DMS153 treated with DMSO at 0.1 percent for 48 hours (cell line): ENCODE data around the gene LIFR.

Experiments used
- DNase-seq: peaks from one replicate; lab custom pipeline; 2025; ENCODE audit not compliant: unreplicated experiment; lab: John Stamatoyannopoulos, UW

Gene LIFR

GRCh38 chr5:38467353-38468040 lies 88.9 kb downstream of the LIFR start:
- no peak for DNase-seq

DNA sequence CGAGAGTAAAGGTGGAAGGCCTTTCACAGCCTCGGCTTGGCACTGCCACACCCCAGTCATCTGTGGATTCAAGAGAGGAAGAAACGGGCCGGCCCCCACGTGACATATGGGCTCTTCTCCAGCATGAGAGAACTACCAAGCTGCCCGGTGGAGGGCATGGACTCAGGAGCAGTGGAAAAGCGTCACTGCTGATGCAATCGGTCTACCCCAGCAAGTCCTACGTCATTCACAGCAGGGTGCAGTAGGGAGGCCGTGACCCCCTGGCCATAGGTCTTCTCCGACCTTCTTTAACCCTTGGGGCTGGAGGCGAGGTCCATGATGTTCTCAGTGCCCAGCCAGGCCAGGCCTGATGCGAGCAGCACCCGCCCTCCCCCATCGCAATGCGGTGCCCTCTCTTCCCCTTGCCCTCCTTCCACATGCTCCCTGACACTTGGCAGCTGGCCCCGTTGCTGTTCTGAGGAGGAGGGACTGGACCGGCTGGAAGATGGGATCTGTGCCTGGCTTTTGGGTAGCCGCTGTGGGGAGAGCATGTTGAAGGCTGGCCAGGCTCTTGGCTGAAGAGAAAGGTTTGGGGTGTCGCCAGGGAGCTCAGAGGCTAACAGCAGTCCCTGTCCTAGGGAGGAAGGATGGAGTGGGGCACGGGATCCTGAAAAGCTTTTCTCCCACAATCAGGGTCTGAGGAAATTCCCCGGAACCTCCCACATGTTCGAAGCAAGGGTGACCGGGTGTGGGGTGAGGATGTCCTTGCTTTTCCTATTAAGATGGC lies 89.8 kb downstream of the LIFR start:
- DNase-seq: no peak

- no peak for DNase-seq
Observed at GRCh38 chr5:38465702-38466423, 90.6 kb downstream of the LIFR start.

DNA sequence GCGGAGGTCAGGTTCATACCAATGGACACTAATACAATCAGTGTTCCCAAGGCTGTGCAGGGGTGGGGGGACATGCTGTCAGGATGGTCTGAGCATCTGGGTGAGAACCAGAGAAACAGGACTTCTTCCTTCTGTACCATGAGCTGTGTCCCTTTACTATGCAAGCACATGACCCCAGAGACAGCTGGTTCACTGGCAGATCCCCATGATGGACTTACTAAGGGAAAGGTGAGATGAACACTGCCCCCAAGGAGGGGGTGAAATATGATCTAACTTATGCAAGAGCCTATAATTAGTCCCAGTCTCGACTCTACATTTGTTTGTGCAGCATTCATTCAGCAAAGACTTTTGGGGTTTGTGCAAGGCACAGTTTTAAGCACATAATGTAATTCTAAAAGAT lies 91.4 kb downstream of the LIFR start:
- no peak for DNase-seq

- DNase-seq: no peak
Observed at GRCh38 chr5:38463634-38464521, 92.6 kb downstream of the LIFR start.

GRCh38 chr5:38462976-38463633 lies 93.3 kb downstream of the LIFR start:
- DNase-seq: no peak

DNA sequence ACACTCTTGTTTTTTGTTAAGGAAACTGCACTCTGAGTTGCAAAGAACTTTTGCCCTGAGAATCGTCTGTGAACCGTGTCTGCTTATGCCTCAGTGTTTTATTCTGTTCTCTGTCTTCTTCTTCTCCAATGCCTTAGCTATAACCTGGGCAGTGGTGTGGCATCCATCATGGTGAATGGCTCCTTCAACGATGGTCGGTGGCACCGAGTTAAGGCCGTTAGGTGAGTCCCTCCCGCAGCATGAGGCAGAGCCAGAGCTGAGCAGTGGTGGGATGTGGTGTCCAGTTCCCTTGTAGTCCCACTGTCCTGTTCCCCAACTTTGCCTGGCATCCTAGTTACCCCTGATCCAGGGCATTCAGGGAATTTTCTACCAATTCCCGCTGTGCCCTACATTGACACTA lies 98.3 kb downstream of the LIFR start:
- no peak for DNase-seq

DNA sequence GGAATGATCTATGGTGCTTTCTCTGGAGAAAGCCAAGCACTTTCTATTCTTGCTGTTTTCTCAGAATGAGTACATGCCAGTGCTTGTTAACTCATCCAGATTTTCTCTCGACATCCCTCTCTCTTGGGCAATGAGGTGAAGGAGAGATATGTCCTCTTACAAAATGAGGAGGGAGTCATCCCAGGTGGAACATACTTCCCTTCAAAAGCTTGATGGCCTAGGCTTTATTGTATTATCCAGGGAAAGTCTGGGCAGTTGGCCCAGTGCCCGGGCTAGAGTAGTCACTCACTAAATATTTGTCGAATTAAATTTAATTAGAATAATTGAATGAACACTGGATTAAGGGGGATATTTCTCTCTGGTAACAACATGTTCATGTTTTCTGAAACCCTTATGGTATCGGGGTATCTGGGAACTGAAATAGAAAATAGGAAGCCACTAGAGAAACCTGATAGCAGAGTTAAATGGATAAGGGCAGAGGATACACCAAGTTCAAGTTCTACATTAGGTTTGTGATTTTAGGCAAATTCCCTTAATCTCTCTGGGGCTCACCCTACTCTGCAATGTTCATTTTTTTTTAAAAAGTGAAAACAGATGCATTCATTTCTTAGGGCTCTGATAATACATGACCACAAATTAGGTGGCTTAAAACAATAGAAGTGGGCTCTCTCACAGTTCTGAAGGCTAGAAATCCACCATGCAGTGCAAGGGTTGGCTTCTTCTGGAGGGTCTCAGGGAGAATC lies 99.6 kb downstream of the LIFR start:
- DNase-seq: no peak

DNA sequence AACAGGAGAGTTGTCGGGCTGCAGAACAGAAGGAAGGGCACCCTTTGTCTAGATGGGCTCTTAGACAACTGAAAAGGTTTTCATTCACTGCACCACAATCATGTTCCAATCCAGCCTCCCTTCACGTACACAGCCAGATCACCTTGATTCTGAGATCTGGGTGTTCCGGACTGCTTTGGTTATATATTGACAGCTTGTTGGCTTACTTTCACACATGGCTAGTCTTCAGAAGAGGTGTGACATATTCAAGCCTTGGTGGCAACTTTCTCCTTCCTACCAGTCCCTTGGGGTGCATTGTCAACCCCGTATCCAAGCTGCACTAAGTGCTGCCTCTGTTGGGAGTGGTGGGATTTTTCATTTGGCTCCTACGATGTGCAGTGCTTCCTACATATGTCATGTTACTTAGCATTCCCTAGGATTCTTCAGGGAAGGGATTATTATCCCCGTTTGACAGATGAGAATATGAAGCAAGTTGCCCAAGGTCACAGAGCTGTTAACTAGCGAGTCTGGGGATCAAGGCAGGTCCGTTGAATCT lies 100.6 kb downstream of the LIFR start:
- no peak for DNase-seq

DNA sequence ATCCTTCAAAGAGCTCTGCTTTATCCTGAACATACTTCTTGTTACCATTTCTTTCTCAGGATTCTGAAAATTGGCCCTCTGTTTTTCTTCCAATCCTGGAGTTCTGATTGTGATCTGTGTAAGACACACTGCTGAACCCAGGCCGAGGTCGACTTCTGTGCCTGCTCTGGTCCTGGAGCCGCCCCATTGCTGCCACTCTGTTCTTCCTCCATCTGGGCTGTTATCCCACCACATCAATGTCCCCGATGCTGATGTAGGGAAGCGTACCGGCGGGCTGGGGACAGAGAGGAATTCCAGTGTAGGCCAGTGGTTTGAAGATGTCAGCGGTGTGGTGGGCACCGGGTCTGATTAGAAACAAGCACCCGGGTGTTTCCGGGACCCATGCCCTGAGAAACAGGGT lies 102.5 kb downstream of the LIFR start:
- no peak for DNase-seq

DNA sequence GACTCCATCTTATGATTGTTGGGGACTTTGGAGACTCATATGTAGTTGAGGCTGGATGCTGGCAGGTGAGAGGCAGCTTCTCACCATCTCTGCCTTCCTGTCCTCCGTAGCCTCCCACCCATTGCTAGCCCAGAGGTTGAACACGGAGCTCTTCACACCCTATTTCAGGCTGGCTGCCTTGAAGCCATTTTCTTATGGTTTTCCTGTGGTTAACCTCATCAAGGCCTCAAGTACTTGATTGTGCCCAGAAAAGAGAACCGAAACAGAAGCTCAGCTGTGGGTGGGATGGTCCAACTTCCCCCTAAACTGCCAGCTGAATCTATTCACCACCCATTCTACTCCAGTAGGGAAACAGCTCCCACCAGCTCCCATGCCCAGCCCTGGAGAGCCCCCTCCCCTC lies 102.9 kb downstream of the LIFR start:
- no peak for DNase-seq

- no peak for DNase-seq
Observed at GRCh38 chr5:38452201-38452600, 104.2 kb downstream of the LIFR start.

- no peak for DNase-seq
Observed at GRCh38 chr5:38451074-38451725, 105.2 kb downstream of the LIFR start.

GRCh38 chr5:38450627-38451026 lies 105.8 kb downstream of the LIFR start:
- no peak for DNase-seq

DNA sequence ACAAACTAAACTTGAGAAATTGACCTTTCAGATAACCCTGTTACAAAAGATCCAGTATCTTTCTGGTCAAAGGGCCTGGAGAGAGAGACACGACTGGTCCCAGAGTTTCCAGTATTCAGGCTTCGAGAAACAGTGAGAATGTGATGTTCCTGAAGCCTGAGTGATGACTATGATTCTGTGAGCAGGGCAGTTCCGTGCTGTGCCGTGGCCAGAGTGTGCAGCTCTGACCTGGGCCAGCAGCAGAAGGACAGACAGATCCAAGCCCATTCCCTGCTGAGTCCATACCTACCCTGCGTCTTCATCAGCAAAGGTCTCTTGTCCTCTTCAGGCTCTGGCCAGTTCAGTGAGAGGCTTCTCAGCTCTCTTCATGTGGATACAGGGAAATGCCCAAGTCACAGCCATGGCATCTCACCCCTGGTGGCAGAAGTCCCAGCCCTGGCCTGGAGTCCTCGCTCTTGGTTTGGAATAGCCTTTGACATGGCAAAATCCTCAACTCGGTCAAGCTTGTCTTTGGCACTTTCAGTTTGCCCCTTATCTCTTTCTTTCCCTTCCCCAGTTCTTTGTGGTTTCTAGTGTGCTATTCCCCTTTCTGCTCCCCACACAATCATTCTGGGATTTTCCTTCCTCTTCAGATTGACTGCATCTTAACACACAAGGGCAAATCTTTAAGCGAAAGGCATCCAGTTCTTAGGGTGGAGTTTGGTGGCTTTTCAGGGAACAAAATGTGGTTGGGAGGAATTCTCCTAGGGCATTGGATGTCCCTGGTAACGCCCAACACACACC lies 107.7 kb downstream of the LIFR start:
- no peak for DNase-seq

GRCh38 chr5:38447786-38448185 lies 108.7 kb downstream of the LIFR start:
- no peak for DNase-seq

- no peak for DNase-seq
Observed at GRCh38 chr5:38447056-38447455, 109.4 kb downstream of the LIFR start.

GRCh38 chr5:38446029-38446522 lies 110.4 kb downstream of the LIFR start:
- no peak for DNase-seq
